GM12891 (cell line): ENCODE results near the gene POLA2.

Experiments
- DNase-seq: peaks from one replicate; pipeline ENCODE4 v3.0.0; 2011; ENCODE audit warnings: low spot score; ENCODE audit not compliant: insufficient read length
- FAIRE-seq: peaks from 2 replicates; lab custom pipeline; 2011; peaks lifted over from hg19 to GRCh38; lab: Jason Lieb, UNC
- PAX5 ChIP-seq: IDR thresholded peaks from 2 replicates; pipeline ENCODE4 v1.6.1; 2011; ENCODE audit warnings: low read length, moderate library complexity, mild to moderate bottlenecking; ENCODE audit not compliant: insufficient read depth, severe bottlenecking
- POLR2A ChIP-seq: IDR thresholded peaks from 2 replicates; pipeline ENCODE4 v1.6.1; 2011; ENCODE audit warnings: low read depth, low read length, control low read depth
- POLR2AphosphoS5 ChIP-seq: IDR thresholded peaks from 2 replicates; pipeline ENCODE4 v1.6.1; 2011; ENCODE audit warnings: low read depth, low read length, control low read depth
- POU2F2 ChIP-seq: IDR thresholded peaks from 2 replicates; pipeline ENCODE4 v1.6.1; 2011; ENCODE audit warnings: low read depth, mild to moderate bottlenecking, control low read depth, low read length, moderate library complexity
- SPI1 ChIP-seq: IDR thresholded peaks from 2 replicates; pipeline ENCODE4 v1.6.1; 2011; ENCODE audit warnings: low read depth, low read length, control low read depth
- TAF1 ChIP-seq: IDR thresholded peaks from 2 replicates; pipeline ENCODE4 v1.6.1; 2011; ENCODE audit warnings: low read depth, low read length, control low read depth

POLA2 gene

GRCh38 chr11:65279279-65279678 is 17.5 kb downstream of the POLA2 start:
- FAIRE-seq (no peak), DNase-seq (no peak)
- TF ChIP-seq POLR2AphosphoS5: no peak
- TF ChIP-seq PAX5: no peak
- TF ChIP-seq POU2F2: no peak
- no peak for TF ChIP-seq TAF1
- no peak for TF ChIP-seq POLR2A
- TF ChIP-seq SPI1: no peak

GRCh38 chr11:65279741-65280440 is 18.1 kb downstream of the POLA2 start:
- no peak for DNase-seq
- TF ChIP-seq SPI1 (0 out of 2 replicates have a peak, but pooled peaks have one; percentile 8), POLR2AphosphoS5 (no peak)
- no peak for FAIRE-seq

GRCh38 chr11:65280646-65281045 is 18.9 kb downstream of the POLA2 start:
- DNase-seq (no peak), FAIRE-seq (no peak)
- no peak for TF ChIP-seq POLR2A
- no peak for TF ChIP-seq PAX5
- TF ChIP-seq POLR2AphosphoS5: no peak
- no peak for TF ChIP-seq SPI1
- no peak for TF ChIP-seq POU2F2
- no peak for TF ChIP-seq TAF1

- FAIRE-seq: no peak
- no peak for DNase-seq
- TF ChIP-seq POLR2A: no peak
- no peak for TF ChIP-seq POLR2AphosphoS5
- TF ChIP-seq SPI1: no peak
- no peak for TF ChIP-seq TAF1
- TF ChIP-seq PAX5: no peak
- TF ChIP-seq POU2F2: no peak
Observed at GRCh38 chr11:65286686-65287085, 24.9 kb downstream of the POLA2 start.

- no peak for DNase-seq
- FAIRE-seq: no peak
- TF ChIP-seq PAX5 (no peak), POU2F2 (no peak), SPI1 (no peak), POLR2A (no peak), POLR2AphosphoS5 (no peak), TAF1 (no peak)
Observed at GRCh38 chr11:65287601-65288000, 25.8 kb downstream of the POLA2 start.

GRCh38 chr11:65288706-65289536 is 27.2 kb downstream of the POLA2 start:
- no peak for TF ChIP-seq POLR2A
- no peak for TF ChIP-seq POLR2AphosphoS5
- TF ChIP-seq PAX5: no peak
- TF ChIP-seq SPI1: no peak
- no peak for TF ChIP-seq POU2F2
- no peak for TF ChIP-seq TAF1
- FAIRE-seq: no peak

GRCh38 chr11:65290448-65291165 is 28.8 kb downstream of the POLA2 start:
- no peak for DNase-seq

More at GRCh38 chr11:65288706-65289536, 27.2 kb downstream of the POLA2 start:
- DNase-seq: no peak

GRCh38 chr11:65291613-65292012 is 29.9 kb downstream of the POLA2 start:
- no peak for DNase-seq
- FAIRE-seq: no peak
- TF ChIP-seq SPI1: no peak
- TF ChIP-seq TAF1: no peak
- no peak for TF ChIP-seq POU2F2
- no peak for TF ChIP-seq POLR2A
- no peak for TF ChIP-seq POLR2AphosphoS5
- TF ChIP-seq PAX5: no peak

More at GRCh38 chr11:65290448-65291165, 28.8 kb downstream of the POLA2 start:
- peak; percentile 77 for FAIRE-seq
- TF ChIP-seq PAX5 (no peak), POU2F2 (no peak), SPI1 (peak; percentile 43; the same call in 1 of the 2 replicates)

GRCh38 chr11:65292890-65293289 is 31.1 kb downstream of the POLA2 start:
- no peak for TF ChIP-seq PAX5
- no peak for TF ChIP-seq POLR2A
- TF ChIP-seq TAF1: no peak
- no peak for TF ChIP-seq SPI1
- TF ChIP-seq POU2F2: no peak
- TF ChIP-seq POLR2AphosphoS5: no peak
- no peak for DNase-seq
- no peak for FAIRE-seq

- FAIRE-seq: no peak
- TF ChIP-seq SPI1: no peak
- TF ChIP-seq POLR2AphosphoS5: no peak
- TF ChIP-seq PAX5: no peak
- no peak for TF ChIP-seq TAF1
- no peak for TF ChIP-seq POLR2A
- TF ChIP-seq POU2F2: no peak
- no peak for DNase-seq
Observed at GRCh38 chr11:65293909-65294381, 32.2 kb downstream of the POLA2 start.
